ENCODE data around the gene GOSR1.

DNA sequence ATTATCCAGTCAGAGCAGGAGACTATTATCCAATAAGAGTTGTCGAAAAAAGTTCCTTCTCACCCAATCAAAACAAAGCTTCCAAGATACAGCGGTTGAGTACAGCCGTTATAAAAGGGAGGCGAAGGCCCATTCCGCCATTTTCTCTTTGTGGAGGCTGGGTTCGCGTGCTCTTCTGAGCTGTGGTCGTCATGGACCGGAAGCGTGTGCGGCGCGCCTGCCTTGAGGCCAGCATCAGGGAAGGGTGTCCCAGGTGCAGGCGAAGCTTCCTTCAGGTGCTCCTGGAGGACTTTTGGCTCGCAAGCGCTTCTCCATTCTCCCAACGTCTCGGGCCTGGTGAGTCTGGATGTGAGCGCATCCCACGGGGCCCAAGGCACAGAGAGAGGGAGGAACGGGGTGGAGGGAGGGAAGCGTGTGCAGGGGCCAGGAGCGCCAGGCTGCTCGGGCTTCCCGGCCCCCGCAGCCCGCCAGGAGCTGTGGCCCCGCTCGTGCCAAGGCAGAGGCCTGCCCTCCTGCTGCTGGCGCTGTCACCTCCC, 99.2 kb downstream of the GOSR1 start:
- TF ChIP-seq POLR2AphosphoS5 (IDR thresholded peaks at IDR 0.05) = no peak
- TF ChIP-seq, protein P1, sequence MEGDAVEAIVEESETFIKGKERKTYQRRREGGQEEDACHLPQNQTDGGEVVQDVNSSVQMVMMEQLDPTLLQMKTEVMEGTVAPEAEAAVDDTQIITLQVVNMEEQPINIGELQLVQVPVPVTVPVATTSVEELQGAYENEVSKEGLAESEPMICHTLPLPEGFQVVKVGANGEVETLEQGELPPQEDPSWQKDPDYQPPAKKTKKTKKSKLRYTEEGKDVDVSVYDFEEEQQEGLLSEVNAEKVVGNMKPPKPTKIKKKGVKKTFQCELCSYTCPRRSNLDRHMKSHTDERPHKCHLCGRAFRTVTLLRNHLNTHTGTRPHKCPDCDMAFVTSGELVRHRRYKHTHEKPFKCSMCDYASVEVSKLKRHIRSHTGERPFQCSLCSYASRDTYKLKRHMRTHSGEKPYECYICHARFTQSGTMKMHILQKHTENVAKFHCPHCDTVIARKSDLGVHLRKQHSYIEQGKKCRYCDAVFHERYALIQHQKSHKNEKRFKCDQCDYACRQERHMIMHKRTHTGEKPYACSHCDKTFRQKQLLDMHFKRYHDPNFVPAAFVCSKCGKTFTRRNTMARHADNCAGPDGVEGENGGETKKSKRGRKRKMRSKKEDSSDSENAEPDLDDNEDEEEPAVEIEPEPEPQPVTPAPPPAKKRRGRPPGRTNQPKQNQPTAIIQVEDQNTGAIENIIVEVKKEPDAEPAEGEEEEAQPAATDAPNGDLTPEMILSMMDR (IDR thresholded peaks at IDR 0.05) = no peak
